ENCODE data around the gene GADD45G. TPM values are rescaled to one million over a fixed set of nuclear protein-coding genes. Genes with fewer than 3 reads are reported as not detected.

Gene GADD45G
- total and polyA plus RNA-seq, 12 donors = 9.4 to 125 (median 21.2) TPM

- no peaks in the 10 kb centered on the region for H3K9me3 ChIP-seq
- H3K36me3 ChIP-seq = no peaks in the 10 kb centered on the region
- DNase-seq = no peak
- intact Hi-C loops (cut with DNase I) = loop anchor here in 3 of 10 donors (5.0 to 10.0 kb wide), 4 partner anchors 63 to 378 kb away; no protein-coding TSS in a partner anchor
- H3K27ac ChIP-seq = no peak overlapping the region
- WGBS, 2 donors = 83 to 96% methylated on average over 3 of the region's 3 CpGs
- TF ChIP-seq CTCF (IDR thresholded peaks at IDR 0.05) = no peak
- ATAC-seq = no peak
- H3K4me1 ChIP-seq = peaks cover 8 to 35% (median 28%) of the 10 kb centered on the region in 9 donors
- no peak overlapping the region for H3K4me3 ChIP-seq
- H3K27me3 ChIP-seq = no peaks in the 10 kb centered on the region
Measured at GRCh38 chr9:89619424-89620138, 14.8 kb downstream of the GADD45G start.

GRCh38 chr9:89621031-89621430, 16.2 kb downstream of the GADD45G start:
- Histone ChIP-seq H3K27ac (no peak overlapping the region), H3K36me3 (no peaks in the 10 kb centered on the region), H3K4me1 (peaks cover 8 to 35% (median 28%) of the 10 kb centered on the region in 9 donors), H3K27me3 (no peaks in the 10 kb centered on the region), H3K9me3 (no peaks in the 10 kb centered on the region), H3K4me3 (no peak overlapping the region)
- no peak for ATAC-seq
- intact Hi-C loops (cut with DNase I) = loop anchor here in 2 of 10 donors (5.0 kb wide), 3 partner anchors 61 to 376 kb away; no protein-coding TSS in a partner anchor
- DNase-seq = no peak
- 92 to 94% methylated on average over 6 of the region's 6 CpGs for WGBS, 2 donors
- no peak for TF ChIP-seq CTCF (IDR thresholded peaks at IDR 0.05)

GRCh38 chr9:89621676-89622075, 16.9 kb downstream of the GADD45G start:
- Histone ChIP-seq H3K27me3 (peaks cover 0 to under 1% (median 0%) of the 10 kb centered on the region in 7 donors), H3K4me1 (peaks cover 8 to 40% (median 28%) of the 10 kb centered on the region in 9 donors), H3K9me3 (no peaks in the 10 kb centered on the region), H3K4me3 (no peak overlapping the region), H3K36me3 (no peaks in the 10 kb centered on the region), H3K27ac (peak overlapping the region in 3 of 10 donors; percentile 5 to 43 (median 30))
- DNase-seq = peak in 1 of 2 donors; percentile 30
- 66 to 77% methylated on average over 4 of the region's 4 CpGs for WGBS, 2 donors
- peak in 2 of 9 donors; percentile 3 to 5 for TF ChIP-seq CTCF (IDR thresholded peaks at IDR 0.05)
- intact Hi-C loops (cut with DNase I) = loop anchor here in 2 of 10 donors (5.0 kb wide), 3 partner anchors 61 to 376 kb away; no protein-coding TSS in a partner anchor
- ATAC-seq = peak in 3 of 8 donors; percentile 18 to 49 (median 25)

DNA sequence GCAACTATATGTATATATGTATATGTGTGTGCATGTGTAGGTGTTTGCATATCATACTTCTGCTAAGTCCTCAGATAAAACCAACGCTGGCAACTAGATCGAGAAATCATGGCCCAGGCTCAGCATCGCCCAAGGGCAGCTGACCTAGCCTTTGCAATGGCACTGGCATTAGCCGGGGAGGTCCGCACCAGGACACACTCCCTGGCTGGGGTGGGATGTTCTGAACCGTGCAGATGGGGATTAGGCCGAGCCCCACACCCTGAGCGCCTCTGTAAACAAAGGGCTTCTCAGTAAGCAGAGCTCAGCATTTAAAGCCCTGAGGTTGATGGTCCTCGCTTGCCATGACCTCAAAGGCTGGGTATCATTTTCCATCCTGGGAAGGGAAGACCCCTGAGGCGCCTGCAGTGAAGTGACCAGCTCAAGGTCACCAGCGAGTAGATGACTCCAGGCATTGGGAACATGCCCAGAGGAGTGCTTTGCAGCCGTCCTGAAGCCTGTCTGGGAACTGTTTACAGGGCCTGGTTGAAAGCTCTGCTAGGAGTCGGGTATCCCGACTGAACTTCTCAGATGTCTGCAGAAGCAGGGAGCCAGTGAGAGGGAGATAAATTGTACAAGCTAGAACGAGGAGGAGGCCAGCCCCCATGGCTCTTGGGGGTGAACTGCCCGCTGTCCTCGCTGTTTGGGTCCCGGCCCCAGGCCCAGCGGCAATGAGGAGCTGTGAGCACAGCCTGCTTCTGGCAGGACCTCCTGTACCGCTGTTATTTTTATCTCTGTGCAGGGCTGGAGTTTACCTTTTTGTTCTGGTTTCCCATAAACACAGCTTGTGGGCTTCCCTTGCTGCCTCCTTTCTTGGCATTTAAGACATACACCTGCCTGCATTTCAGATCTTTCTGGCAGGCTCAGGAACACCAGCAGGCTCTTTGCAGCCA, 18.4 kb downstream of the GADD45G start:
- ATAC-seq (peak in 6 of 8 donors; percentile 54 to 90 (median 64)), DNase-seq (peak in 1 of 2 donors; percentile 46)
- peaks cover 0 to 6% (median 0%) of the 10 kb centered on the region in 7 donors for H3K27me3 ChIP-seq
- intact Hi-C loops (cut with DNase I) = loop anchor here in 2 of 10 donors (5.0 kb wide), 3 partner anchors 59 to 374 kb away; no protein-coding TSS in a partner anchor
- TF ChIP-seq CTCF (IDR thresholded peaks at IDR 0.05) = no peak
- H3K36me3 ChIP-seq = no peaks in the 10 kb centered on the region
- H3K9me3 ChIP-seq = no peaks in the 10 kb centered on the region
- 72 to 75% methylated on average over 20 of the region's 20 CpGs for WGBS, 2 donors
- H3K4me3 ChIP-seq = no peak overlapping the region
- H3K27ac ChIP-seq = peak overlapping the region; percentile 35 to 88 (median 56)
- H3K4me1 ChIP-seq = peaks cover 8 to 42% (median 28%) of the 10 kb centered on the region in 9 donors
